ENCODE results near the gene PSMB3.
"Not testable (repeated sequence)": the region's sequence is repeated elsewhere in the genome, so short reads cannot be mapped to it uniquely, and the experiment has no call there.

Gene PSMB3

DNA sequence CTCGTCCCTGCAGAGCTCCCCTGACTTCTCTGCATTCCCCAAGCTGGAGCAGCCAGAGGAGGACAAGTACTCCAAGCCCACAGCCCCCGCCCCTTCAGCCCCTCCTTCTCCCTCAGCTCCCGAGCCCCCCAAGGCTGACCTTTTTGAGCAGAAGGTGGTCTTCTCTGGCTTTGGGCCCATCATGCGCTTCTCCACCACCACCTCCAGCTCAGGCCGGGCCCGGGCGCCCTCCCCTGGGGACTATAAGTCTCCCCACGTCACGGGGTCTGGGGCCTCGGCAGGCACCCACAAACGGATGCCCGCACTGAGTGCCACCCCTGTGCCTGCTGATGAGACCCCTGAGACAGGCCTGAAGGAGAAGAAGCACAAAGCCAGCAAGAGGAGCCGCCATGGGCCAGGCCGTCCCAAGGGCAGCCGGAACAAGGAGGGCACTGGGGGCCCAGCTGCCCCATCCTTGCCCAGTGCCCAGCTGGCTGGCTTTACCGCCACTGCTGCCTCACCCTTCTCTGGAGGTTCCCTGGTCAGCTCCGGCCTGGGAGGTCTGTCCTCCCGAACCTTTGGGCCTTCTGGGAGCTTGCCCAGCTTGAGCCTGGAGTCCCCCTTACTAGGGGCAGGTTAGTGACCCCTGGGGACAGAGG lies 36.1 kb upstream of the PSMB3 start:
- no peak for DNase-seq

DNA sequence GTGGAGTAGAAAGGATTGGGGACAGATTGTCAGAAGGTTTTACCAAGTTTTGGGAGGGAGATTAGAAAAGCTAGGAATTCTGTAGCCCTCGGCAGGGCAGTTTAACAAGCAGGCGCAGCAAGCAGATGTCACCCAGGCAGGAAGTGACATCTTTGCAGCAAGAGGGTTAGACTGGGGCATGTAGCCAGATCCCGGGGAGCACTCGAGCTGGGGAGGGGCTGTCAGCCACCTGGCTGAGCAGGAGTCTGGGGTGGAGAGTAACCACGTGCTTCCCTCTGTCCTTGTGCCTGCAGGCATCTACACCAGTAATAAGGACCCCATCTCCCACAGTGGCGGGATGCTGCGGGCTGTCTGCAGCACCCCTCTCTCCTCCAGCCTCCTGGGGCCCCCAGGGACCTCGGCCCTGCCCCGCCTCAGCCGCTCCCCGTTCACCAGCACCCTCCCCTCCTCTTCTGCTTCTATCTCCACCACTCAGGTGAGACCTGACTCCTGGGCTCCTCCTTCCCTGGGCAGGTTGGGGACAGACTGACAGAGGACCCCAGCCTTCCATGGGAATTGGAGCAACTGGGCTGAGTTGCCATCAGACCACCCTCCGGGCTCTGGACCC lies 35.3 kb upstream of the PSMB3 start:
- no peak for DNase-seq

DNA sequence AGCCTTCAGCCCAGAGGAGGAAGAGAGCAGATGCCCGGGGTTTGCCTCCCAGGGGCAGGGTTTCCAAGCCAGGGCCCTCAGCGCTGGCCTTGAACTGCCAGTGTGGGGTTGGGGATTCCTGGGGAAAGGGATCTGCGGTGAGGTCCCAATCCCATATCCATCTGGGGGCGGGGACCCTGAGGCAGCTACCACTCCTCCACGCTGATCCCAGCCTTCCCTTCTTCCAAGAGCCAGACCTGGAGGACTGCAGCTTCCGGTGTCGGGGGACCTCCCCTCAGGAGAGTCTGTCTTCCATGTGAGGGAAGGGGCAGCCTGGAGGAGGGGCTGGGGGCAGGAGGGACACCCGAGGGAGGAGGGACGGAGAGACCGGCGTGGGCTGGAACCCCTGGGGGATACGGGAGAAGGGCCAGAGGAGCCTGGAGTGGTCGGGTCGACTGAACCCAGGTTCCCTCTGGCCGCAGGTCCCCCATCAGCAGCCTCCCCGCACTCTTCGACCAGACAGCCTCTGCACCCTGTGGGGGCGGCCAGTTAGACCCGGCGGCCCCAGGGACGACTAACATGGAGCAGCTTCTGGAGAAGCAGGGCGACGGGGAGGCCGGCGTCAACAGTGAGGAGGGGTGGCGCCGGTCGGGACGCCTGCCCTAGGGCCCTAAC lies 33.1 kb upstream of the PSMB3 start:
- DNase-seq: no peak

DNA sequence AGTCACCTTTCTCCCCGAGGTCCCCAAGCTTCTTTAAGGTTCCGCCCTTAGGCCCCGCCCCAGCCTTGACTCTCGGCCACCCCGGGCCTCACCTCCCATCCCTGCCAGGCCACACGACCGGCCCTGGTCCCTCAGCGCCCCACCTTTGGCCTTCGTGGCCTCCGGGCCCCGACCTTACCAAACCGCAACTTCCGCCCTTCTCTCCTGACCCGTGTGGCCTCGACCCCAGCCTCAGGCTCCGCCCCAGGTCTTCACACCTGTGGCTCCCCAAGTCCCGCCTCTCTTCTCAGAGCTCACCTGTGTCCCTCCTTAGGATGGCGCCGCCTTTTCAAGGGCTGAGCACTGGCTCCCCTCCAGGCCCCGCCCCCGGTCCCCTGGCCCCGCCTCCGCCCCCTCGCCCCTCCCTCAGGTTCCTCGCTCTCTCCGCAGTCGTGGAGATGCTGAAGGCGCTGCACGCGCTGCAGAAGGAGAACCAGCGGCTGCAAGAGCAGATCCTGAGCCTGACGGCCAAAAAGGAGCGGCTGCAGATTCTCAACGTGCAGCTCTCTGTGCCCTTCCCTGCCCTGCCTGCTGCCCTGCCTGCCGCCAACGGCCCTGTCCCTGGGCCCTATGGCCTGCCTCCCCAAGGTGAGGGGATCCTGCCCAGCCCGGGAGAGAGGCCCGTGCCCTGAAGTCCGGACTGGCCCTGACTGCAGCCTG lies 32.4 kb upstream of the PSMB3 start:
- no peak for DNase-seq

DNA sequence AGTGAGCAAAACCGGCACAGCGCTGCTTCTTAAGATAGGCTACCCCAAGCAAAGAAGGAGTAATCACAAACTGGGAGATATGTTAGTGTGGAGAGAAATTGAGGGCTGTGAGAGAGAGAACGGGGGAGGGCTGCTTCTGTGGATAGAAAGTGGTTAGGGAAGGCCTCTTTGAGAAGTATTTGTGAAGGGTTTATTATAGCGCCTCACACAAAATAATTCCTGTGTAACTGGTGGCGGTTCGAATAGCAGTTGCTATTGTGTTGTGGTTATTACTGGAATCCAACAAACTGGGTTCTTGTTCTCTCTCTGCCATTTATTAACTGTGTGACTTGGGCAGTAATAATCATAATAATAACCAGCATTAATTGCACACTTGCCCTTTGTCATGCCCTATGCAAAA lies 31.6 kb upstream of the PSMB3 start:
- DNase-seq: no peak

DNA sequence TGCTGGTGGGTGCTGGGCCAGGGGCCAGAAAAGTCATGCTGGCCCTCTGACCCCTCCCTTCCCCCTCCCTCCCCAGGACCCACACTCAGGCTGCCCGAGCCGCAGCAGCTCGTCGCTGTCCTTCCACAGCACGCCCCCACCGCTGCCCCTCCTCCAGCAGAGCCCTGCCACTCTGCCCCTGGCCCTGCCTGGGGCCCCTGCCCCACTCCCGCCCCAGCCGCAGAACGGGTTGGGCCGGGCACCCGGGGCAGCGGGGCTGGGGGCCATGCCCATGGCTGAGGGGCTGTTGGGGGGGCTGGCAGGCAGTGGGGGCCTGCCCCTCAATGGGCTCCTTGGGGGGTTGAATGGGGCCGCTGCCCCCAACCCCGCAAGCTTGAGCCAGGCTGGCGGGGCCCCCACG lies 30.7 kb upstream of the PSMB3 start:
- DNase-seq: no peak

DNA sequence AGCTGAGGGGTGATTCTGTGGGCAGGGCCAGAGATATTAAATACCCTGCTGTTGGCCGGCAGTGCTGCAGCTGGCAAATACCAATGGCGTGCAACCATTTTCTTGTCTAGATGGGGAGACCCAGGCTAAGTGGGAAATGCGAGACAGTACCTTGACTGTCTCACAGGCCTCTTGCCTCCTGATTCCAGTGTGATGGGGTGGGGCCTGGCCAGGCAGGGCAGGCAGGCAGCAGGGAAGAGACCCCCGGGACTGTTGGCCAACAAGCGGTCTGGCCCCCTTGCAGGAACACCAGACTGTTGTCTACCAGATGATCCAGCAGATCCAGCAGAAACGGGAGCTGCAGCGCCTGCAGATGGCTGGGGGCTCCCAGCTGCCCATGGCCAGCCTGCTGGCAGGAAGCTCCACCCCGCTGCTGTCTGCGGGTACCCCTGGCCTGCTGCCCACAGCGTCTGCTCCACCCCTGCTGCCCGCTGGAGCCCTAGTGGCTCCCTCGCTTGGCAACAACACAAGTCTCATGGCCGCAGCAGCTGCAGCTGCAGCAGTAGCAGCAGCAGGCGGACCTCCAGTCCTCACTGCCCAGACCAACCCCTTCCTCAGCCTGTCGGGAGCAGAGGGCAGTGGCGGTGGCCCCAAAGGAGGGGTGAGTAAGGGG lies 28.1 kb upstream of the PSMB3 start:
- no peak for DNase-seq

DNA sequence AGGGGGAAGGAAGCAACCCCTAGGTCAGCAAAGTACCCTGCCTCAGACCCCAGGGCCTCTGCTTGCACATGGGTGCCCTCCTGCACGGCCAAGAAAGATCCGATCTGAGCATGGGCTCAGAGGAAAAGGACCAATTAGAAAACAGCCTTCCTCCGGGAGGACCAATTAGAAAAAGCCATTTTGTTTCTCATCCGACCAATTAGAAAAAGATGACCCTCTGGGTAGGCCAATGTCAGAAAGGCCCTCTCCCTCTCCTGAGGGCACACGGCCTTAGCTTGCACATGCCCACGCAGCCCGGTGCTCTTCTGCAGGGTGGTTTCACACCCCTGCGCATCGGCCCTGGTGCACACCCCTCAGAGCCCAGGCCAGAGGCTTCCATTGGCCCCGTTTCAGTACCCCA lies 27.5 kb upstream of the PSMB3 start:
- no peak for DNase-seq

DNA sequence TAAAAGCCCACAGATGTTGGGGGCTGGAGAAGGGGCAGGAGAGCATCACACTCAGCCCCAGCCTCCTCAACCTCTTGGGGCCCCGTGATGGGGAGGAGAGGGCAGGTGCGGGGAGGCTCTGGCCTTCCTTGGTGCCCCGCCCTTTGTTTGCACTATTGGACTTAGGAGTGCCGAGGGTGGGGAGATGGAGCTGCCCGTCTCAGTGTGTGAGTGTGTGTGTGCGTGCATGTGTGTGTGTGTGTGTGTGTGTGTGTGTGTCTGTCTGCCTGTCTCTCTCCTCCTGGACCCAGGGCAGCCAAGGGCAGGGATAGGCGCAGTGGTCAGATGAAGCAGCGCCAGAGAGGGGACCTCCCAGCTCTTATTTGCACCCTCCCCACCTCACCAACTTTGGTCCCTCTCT lies 26.4 kb upstream of the PSMB3 start:
- DNase-seq: not testable (repeated sequence)

DNA sequence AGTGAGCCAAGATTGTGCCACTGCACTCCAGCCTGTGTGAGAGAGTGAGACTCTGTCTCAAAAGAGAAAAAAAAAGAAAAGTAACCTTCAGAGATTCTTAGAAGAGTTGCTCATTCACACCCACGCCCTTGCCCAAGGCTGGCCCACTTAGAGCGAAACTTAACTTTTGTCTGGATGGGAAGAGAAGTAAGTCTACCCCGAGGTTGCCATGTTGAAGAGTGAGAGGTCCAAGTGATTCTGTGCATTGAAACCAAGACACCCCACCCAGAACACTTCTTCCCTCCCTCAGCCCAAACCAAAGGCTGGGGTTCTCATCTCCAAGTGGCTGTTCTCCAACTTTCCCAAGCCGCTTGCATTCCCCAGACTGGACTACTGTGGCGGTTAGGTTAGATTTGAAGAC lies 24.8 kb upstream of the PSMB3 start:
- DNase-seq: no peak

DNA sequence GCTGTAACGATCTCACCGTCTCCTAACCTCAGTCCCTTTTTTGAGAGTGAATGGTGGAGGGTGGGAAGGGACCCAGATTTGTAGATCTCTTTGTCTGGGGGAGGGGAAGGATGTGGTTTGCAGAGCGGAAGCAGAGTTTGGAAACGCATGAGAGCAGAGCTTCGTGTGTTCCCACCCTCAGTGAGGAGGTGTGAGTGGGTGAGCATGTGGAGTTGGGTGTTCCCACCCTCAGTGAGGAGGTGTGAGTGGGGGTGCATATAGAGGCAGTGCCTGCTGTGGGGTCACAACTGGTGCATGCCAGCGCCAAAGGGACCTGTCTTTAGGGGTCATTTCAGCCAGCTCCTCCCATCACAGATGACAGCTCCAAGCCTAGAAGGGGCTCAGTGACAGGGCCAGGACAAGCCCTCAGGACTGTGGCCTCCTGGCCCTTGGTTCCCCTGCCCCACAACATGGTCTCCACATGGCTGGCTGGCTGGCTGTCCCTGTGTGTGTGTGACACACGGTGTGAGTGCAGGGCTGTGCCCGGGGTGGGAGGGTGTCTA lies 24.2 kb upstream of the PSMB3 start:
- DNase-seq: no peak

DNA sequence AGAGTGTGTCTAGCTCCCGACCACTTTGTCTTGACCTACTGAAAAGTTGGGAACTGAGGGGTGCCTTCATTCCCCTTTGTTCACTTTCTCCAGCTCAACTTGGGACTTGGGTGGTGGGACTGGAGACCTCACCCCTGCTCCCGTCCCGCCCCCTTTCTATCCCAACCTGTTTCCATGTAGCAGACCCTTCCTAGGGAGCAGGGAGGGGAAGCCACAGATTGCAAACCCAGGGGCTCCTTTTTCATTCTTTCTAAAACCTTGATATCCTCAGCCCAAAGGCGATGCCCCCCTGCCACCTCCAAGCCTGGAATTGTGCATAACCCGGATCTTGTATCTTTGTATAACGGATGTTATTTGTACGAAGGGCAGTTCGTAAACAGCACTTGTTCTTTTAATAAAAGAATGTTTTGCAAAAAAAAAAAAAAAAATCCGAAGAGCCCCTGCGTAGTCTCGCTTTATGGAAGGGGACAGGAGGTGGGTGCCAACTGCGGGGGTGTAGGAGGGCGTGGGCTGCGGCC lies 23.1 kb upstream of the PSMB3 start:
- DNase-seq: no peak

DNA sequence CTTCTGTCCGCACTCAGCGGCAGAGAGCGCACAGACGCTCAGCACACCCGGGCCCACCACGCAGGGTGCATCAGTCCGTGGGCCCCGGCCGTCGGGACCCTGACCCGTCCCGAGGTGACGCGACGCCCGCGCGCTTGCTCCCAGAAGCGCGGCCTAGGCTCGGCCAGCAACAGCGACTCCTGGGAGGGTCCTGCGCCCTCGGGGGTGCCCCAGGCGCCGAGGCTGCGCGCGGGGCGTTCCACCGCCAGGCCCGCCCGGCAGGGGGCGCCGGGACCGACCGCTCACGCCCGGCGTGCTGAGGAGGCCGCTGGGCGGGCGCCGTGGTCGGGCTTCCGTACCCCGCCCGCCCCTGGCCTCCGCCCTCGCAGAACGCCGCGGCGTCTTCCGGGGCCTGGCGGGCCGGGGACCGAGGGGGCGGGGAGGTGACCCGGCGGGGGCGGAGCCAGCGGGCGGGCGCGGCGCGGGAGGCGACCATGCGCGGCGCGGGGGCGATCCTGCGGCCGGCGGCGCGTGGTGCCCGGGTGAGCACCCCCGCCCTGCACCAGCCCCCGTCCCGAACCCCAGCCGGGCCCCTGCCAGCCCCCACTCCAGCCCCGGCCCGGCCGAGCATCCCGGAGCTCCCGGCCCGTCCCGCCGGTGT lies 22.5 kb upstream of the PSMB3 start, which contains the start of gene CISD3:
CISD3 (plus strand) TSS at position 456 of the 640 bp plus-strand sequence; CDS start at position 474, 18 bp downstream.
- DNase-seq: peak; percentile 83

DNA sequence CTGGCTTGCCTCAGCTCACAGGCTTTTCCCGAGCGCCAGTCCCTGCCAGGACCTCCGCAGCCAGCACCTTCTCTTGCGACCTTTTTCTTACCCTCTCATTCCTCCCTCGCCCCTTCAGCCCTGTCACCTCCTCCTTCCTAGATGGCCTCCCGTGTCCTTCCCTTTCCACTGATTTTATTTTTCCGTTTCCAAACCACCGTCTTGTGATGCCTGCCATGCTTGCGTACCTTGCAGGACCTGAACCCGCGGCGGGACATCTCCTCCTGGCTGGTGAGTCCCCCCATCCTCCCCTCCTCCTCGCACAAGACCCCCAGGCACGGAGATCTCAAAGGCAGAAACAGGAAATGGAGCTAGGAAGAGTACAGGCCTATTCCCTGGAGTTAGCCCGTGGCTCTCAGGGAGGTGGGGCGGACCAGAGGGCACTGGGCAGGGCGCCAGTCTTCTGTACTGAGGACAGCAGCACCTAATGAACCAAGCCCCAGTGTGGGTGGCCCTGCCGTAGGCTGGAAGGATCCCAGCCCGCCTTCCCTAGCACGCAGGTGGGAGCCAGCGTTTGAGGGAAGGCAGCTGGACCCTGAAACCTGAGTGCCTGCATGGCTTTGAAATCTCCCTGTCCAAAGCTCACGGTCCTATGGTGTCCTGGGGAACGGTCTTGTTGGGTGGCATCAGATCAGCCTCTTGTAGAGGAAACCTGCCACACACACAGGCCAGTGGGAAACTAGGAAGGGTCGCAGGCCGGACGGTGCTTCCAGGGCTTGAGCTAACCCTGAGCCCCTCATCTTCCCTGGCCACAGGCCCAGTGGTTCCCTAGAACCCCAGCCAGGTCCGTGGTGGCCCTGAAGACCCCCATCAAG lies 21.8 kb upstream of the PSMB3 start:
- peak; percentile 51 for DNase-seq

DNA sequence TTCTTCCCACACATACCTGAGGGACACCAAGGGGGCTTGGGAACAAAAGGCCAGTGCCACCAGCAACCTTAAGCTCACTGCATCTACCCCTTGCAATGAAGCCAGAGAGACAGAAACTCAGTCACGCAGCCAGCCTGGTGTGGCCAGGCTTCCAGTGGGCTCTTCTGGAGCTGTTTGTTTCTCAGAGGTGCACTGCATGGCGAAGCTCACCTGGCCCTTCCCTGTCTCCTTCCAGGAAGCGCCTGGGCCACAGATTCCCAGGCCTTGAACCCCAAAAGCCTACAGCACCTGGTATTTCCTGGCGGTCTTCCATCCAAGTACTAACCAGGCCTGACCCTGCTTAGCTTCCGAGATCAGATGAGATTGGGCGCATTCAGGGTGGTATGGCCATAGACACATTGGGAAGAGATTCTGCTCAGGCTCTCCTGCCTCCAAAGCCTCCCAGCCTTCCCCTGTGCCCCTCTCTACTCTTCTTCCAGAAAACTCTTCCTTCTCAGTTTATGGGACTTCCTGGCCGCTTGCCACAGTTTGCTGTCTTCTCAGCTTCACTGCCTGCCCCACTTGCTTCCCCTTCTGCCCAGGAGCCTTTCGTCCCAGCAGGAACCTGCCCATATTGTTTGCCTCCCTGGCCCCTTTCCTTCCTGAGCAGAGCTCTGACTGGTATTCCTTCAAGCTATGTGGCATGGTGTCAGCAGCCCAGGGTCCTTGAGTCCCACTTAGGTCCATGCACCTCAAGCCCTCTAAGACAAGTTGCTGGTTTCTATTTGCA lies 20.8 kb upstream of the PSMB3 start:
- no peak for DNase-seq

DNA sequence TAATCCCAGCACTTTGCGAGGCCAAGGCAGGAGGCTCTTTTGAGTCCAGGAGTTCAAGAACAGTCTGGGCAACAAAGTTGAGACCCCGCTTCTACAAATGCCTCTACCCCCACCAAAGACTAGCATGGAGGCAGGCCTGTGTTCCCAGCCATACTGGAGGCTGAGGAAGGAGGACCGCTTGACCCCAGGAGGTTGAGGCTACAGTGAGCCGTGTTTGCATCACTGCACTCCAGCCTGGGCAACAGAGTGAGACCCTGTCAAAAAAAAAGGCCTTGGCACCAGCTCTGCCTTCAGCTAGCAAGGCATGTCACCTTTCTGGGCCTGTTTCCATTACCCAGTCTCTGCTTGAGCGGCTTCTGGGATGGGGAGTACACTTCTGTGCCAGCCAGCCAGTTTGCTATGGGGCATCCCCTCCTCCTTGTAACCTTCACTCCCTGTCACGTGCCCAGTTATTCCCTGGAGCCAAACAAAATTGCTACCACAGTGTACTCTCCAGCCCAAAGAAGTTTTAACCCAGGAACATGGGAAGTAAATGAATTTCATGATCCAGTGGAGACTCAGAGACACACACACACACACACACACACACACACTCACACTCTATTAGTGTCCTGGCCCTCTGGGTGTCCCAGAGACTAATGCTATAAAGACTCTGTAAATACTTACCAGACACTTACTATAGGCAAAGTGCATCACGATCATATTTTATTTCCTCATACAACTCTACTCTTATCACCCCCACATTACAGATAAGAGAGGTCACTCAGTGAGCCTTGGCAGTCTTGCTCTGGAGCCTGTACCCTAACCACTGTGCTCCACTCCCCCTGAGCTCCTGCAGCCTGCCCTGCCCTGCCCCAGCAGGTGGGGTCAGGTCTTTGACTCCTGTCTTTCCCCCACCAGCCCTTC lies 19.9 kb upstream of the PSMB3 start:
- no peak for DNase-seq

DNA sequence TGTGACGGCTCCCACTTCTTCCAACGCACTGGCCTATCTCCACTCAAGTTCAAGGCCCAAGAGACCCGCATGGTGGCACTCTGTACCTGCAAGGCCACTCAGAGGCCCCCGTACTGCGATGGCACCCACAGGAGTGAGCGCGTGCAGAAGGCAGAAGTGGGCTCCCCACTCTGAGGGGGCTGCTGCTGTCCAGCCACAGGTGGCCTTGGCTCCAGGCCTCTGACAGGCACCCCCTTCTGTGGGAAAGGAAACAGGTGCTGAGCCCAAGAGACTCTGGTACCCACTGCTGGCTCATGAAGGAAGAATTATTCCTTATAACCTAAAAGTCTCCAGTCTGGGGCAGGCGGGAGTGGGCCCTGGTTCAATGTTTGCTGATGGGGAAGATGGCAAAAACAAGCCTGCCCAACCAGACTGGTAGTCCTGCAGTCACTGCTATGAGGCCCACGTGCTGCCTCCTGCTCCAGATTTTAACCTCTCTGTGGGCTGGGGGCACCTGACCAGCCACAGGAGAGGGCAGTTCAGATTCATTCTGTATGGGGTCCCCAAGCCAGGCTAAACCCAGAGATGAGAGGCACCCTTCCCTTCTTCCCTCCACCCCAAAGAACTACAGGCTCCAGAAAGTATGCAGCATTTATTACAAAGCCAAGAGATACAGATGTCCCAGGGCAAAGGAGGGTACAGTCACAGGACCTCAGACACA lies 19.1 kb upstream of the PSMB3 start:
- DNase-seq: no peak

All from NCI-H226 (cell line).